Measurements from ENCODE around the gene KMT2E.
A peak's percentile ranks its signal among the peaks of the same experiment; 100 is the strongest.
"Not testable (repeated sequence)": the region's sequence is repeated elsewhere in the genome, so short reads cannot be mapped to it uniquely, and the experiment has no call there.

KMT2E gene

DNA sequence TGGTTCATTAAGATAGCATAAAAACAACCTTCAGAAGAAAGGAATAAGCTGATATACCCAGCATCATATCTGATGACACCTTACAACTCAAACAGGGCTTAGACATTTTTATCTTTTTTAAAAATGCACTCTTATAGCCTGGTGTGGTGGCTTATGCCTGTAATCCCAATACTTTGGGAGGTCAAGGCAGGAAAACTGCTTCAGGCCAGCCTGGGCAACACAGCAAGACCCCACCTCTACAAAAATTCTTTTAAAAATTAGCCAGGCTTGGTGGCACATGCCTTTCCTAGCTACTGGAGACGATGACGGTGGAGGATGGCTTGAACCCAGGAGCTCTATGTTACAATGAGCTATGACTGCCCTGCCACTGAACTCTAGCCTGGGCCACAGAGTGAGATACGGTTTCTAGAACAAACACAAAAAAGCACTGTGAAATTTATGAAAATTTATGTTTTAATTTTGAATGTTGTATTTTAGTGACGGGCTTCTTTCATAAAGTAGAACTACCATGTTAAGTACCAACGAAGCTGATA, 12.3 kb upstream of the KMT2E start:
- Histone ChIP-seq H3K4me3 (ENCODE audit: low read depth, low read length) (no peak overlapping the region), H3K4me1 (ENCODE audit: control insufficient read depth in 1 of 2, insufficient read depth in 2 of 2, low read length in 2 of 2) (peaks cover 8 to 11% of the 10 kb centered on the region in 2 experiments)

DNA sequence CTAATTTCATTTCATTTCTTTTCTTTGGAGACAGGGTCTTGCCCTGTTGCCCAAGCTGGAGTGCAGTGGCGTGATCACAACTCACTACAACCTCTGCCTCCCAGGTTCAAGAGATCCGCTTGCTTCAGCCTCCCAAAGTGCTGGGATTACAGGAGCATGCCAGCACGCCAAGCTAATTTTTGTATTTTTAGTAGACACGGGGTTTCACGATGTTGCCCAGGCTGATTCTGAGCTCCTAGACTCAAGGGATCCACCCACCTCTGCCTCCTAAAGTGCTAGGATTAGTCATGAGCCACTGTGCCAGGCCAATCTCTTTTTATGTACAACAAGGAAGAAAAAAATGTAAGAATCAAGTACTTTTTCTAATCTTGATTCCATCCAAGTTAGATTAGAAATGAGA, 10.7 kb upstream of the KMT2E start:
- Histone ChIP-seq H4K12ac (ENCODE audit: low read depth, low read length) (peak overlapping the region; percentile 18), H3K27ac (ENCODE audit: low read depth, low read length) (no peak overlapping the region), H3K4me3 (ENCODE audit: low read depth, low read length) (no peak overlapping the region), H4K91ac (ENCODE audit: low read depth, low read length) (no peak overlapping the region), H2AFZ (ENCODE audit: insufficient read depth, low read length, poor library complexity) (no peak overlapping the region), H2AK5ac (ENCODE audit: low read length) (no peak overlapping the region), H3K18ac (ENCODE audit: low read length) (peak overlapping the region; percentile 5), H3K4me1 (ENCODE audit: control insufficient read depth in 1 of 2, insufficient read depth in 2 of 2, low read length in 2 of 2) (peaks cover 12 to 17% of the 10 kb centered on the region in 2 experiments), H3K4ac (ENCODE audit: low read depth, low read length) (peak overlapping the region; percentile 93), H4K8ac (ENCODE audit: low read depth, low read length) (no peak overlapping the region), H2BK12ac (ENCODE audit: low read length) (peak overlapping the region; percentile 22), H3K9ac (ENCODE audit: low read length) (no peak overlapping the region), H3K14ac (ENCODE audit: low read length) (no peak overlapping the region), H3K9me3 (ENCODE audit: insufficient read depth, low read depth, low read length) (no peaks in the 10 kb centered on the region), H2BK120ac (ENCODE audit: insufficient read depth, low read length, poor library complexity) (no peak overlapping the region), H3K4me2 (ENCODE audit: low read length) (no peak overlapping the region), H2BK5ac (ENCODE audit: low read depth, low read length, poor library complexity) (no peak overlapping the region), H3K27me3 (ENCODE audit: insufficient read depth, low read length) (no peaks in the 10 kb centered on the region), H3K36me3 (ENCODE audit: control insufficient read depth in 1 of 2, insufficient read depth in 2 of 2, low read length in 2 of 2) (peaks cover 4 to 13% of the 10 kb centered on the region in 2 experiments), H3K79me2 (ENCODE audit: control insufficient read depth, insufficient read depth, low read length, poor library complexity) (peaks cover 32% of the 10 kb centered on the region), H3K79me1 (ENCODE audit: low read length) (no peaks in the 10 kb centered on the region), H3K23ac (ENCODE audit: low read length) (no peak overlapping the region)
- no CpG with 5 or more reads among the region's 5 CpGs for WGBS (ENCODE audit: extremely low coverage, insufficient coverage, insufficient read length)
- peak in 1 of 2 donors; percentile 27 for DNase-seq

More for the DNA sequence above, 12.3 kb upstream of the KMT2E start:
- no CpG with 5 or more reads among the region's 5 CpGs for WGBS (ENCODE audit: extremely low coverage, insufficient coverage, insufficient read length)
- H3K27me3 ChIP-seq (ENCODE audit: insufficient read depth, low read length), result no peaks in the 10 kb centered on the region
- H2BK5ac ChIP-seq (ENCODE audit: low read depth, low read length, poor library complexity), result no peak overlapping the region
- H3K18ac ChIP-seq (ENCODE audit: low read length), result no peak overlapping the region
- H3K79me2 ChIP-seq (ENCODE audit: control insufficient read depth, insufficient read depth, low read length, poor library complexity), result peaks cover 30% of the 10 kb centered on the region
- H3K14ac ChIP-seq (ENCODE audit: low read length), result no peak overlapping the region
- peak overlapping the region; percentile 98 for H3K4ac ChIP-seq (ENCODE audit: low read depth, low read length)
- no peak overlapping the region for H4K12ac ChIP-seq (ENCODE audit: low read depth, low read length)
- H3K27ac ChIP-seq (ENCODE audit: low read depth, low read length), result no peak overlapping the region
- H3K23ac ChIP-seq (ENCODE audit: low read length), result no peak overlapping the region
- H2BK12ac ChIP-seq (ENCODE audit: low read length), result no peak overlapping the region
- H3K79me1 ChIP-seq (ENCODE audit: low read length), result no peaks in the 10 kb centered on the region
- H2AK5ac ChIP-seq (ENCODE audit: low read length), result no peak overlapping the region
- no peak overlapping the region for H4K91ac ChIP-seq (ENCODE audit: low read depth, low read length)
- no peak overlapping the region for H3K4me2 ChIP-seq (ENCODE audit: low read length)
- no peak overlapping the region for H4K8ac ChIP-seq (ENCODE audit: low read depth, low read length)
- H3K9me3 ChIP-seq (ENCODE audit: insufficient read depth, low read depth, low read length), result no peaks in the 10 kb centered on the region
- no peak overlapping the region for H3K9ac ChIP-seq (ENCODE audit: low read length)
- DNase-seq, result no peak
- H2BK120ac ChIP-seq (ENCODE audit: insufficient read depth, low read length, poor library complexity), result no peak overlapping the region
- no peak overlapping the region for H2AFZ ChIP-seq (ENCODE audit: insufficient read depth, low read length, poor library complexity)
- H3K36me3 ChIP-seq (ENCODE audit: control insufficient read depth in 1 of 2, insufficient read depth in 2 of 2, low read length in 2 of 2), result peaks cover 4 to 12% of the 10 kb centered on the region in 2 experiments

DNA sequence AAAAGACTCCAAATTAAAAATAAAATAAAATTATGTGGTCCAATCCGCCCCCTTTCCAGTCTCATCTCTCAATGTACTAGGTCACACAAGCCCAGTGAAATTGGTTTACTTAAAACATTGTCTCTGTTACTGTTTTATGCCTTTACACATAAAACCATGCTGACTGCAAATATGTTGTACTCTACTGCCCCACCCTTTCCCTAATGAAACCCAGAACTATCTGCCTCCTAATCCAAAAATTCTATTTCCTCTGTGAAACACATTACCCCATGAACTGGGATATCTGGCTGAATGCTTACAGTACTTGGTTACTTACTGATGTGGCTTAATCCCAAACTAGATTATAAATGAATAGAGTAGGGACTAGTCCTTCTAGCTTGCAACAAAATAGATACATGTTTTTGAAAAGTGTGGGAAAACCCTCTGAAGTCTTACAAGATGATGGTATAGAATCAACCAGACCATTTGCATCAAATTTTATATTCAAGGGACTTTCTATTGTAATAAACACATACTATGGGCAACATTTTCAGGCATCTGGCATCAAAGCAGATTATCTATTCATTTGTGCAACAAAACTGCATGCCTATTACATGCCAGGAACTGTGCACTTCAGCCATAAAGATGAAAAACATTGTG, 10.0 kb upstream of the KMT2E start:
- H2BK12ac ChIP-seq (ENCODE audit: low read length), result no peak overlapping the region
- H2BK120ac ChIP-seq (ENCODE audit: insufficient read depth, low read length, poor library complexity), result no peak overlapping the region
- no CpG with 5 or more reads among the region's 1 CpG for WGBS (ENCODE audit: extremely low coverage, insufficient coverage, insufficient read length)
- H3K18ac ChIP-seq (ENCODE audit: low read length), result no peak overlapping the region
- H4K8ac ChIP-seq (ENCODE audit: low read depth, low read length), result no peak overlapping the region
- no peak overlapping the region for H4K12ac ChIP-seq (ENCODE audit: low read depth, low read length)
- no peak overlapping the region for H2BK5ac ChIP-seq (ENCODE audit: low read depth, low read length, poor library complexity)
- no peak for DNase-seq
- H3K27me3 ChIP-seq (ENCODE audit: insufficient read depth, low read length), result no peaks in the 10 kb centered on the region
- H3K27ac ChIP-seq (ENCODE audit: low read depth, low read length), result no peak overlapping the region
- no peak overlapping the region for H2AFZ ChIP-seq (ENCODE audit: insufficient read depth, low read length, poor library complexity)
- no peak overlapping the region for H3K23ac ChIP-seq (ENCODE audit: low read length)
- H3K79me2 ChIP-seq (ENCODE audit: control insufficient read depth, insufficient read depth, low read length, poor library complexity), result peaks cover 32% of the 10 kb centered on the region
- peak overlapping the region; percentile 89 for H3K4ac ChIP-seq (ENCODE audit: low read depth, low read length)
- H3K14ac ChIP-seq (ENCODE audit: low read length), result no peak overlapping the region
- H3K4me2 ChIP-seq (ENCODE audit: low read length), result no peak overlapping the region
- no peak overlapping the region for H3K4me3 ChIP-seq (ENCODE audit: low read depth, low read length)
- peaks cover 4 to 16% of the 10 kb centered on the region in 2 experiments for H3K36me3 ChIP-seq (ENCODE audit: control insufficient read depth in 1 of 2, insufficient read depth in 2 of 2, low read length in 2 of 2)
- no peaks in the 10 kb centered on the region for H3K9me3 ChIP-seq (ENCODE audit: insufficient read depth, low read depth, low read length)
- H3K79me1 ChIP-seq (ENCODE audit: low read length), result no peaks in the 10 kb centered on the region
- H3K4me1 ChIP-seq (ENCODE audit: control insufficient read depth in 1 of 2, insufficient read depth in 2 of 2, low read length in 2 of 2), result peaks cover 12 to 17% of the 10 kb centered on the region in 2 experiments
- no peak overlapping the region for H3K9ac ChIP-seq (ENCODE audit: low read length)
- H2AK5ac ChIP-seq (ENCODE audit: low read length), result no peak overlapping the region
- no peak overlapping the region for H4K91ac ChIP-seq (ENCODE audit: low read depth, low read length)

DNA sequence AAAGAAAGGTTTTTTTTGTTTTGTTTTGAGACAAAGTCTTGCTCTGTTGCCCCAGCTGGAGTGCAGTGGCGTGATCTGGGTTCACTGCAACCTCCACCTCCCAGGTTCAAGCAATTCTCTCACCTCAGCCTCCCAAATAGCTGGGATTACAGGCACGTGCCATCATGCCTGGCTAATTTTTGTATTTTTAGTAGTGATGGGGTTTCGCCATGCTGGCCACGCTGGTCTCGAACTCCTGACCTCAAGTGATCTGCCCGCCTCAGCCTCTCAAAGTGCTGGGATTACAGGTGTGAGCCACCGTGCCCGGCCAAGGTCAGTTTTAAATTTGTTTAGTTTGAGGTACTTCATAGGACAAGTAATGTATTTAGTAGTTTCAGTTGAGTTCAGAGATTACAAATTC, 9.0 kb upstream of the KMT2E start:
- peak overlapping the region; percentile 89 for H3K4ac ChIP-seq (ENCODE audit: low read depth, low read length)
- peaks cover 29% of the 10 kb centered on the region for H3K79me2 ChIP-seq (ENCODE audit: control insufficient read depth, insufficient read depth, low read length, poor library complexity)
- not testable (repeated sequence) for H3K9me3 ChIP-seq (ENCODE audit: insufficient read depth, low read depth, low read length); H2BK12ac ChIP-seq (ENCODE audit: low read length); H3K18ac ChIP-seq (ENCODE audit: low read length); H3K27me3 ChIP-seq (ENCODE audit: insufficient read depth, low read length); H3K9ac ChIP-seq (ENCODE audit: low read length); H3K23ac ChIP-seq (ENCODE audit: low read length); H4K91ac ChIP-seq (ENCODE audit: low read depth, low read length); H3K79me1 ChIP-seq (ENCODE audit: low read length); H4K8ac ChIP-seq (ENCODE audit: low read depth, low read length); H2BK120ac ChIP-seq (ENCODE audit: insufficient read depth, low read length, poor library complexity); H3K4me3 ChIP-seq (ENCODE audit: low read depth, low read length); H2BK5ac ChIP-seq (ENCODE audit: low read depth, low read length, poor library complexity); H3K14ac ChIP-seq (ENCODE audit: low read length); H3K4me2 ChIP-seq (ENCODE audit: low read length); DNase-seq; H2AFZ ChIP-seq (ENCODE audit: insufficient read depth, low read length, poor library complexity); H4K12ac ChIP-seq (ENCODE audit: low read depth, low read length); H2AK5ac ChIP-seq (ENCODE audit: low read length); H3K27ac ChIP-seq (ENCODE audit: low read depth, low read length)
- peaks cover 7 to 16% of the 10 kb centered on the region in 2 experiments for H3K36me3 ChIP-seq (ENCODE audit: control insufficient read depth in 1 of 2, insufficient read depth in 2 of 2, low read length in 2 of 2)
- no CpG with 5 or more reads among the region's 8 CpGs for WGBS (ENCODE audit: extremely low coverage, insufficient coverage, insufficient read length)
- H3K4me1 ChIP-seq (ENCODE audit: control insufficient read depth in 1 of 2, insufficient read depth in 2 of 2, low read length in 2 of 2), result peaks cover 12 to 17% of the 10 kb centered on the region in 2 experiments

All from trophoblast cell (in vitro differentiated cells and primary cell).